GM19023 (cell line): ENCODE measurements around the gene ZNF90.
"Not testable (repeated sequence)": the region's sequence is repeated elsewhere in the genome, so short reads cannot be mapped to it uniquely, and the experiment has no call there.

Experiments
- ATAC-seq: cut with Tn5 transposase; IDR thresholded peaks from one replicate; pipeline ENCODE4 v1.9.1; 2021; ENCODE audit warnings: mild to moderate bottlenecking, moderate library complexity; ENCODE audit not compliant: unreplicated experiment

ZNF90 gene

GRCh38 chr19:20077791-20078463 lies at the start of gene ZNF90:
Gene ZNF90 (plus strand): TSS chr19:20078000. CDS start chr19:20078133, 133 bp downstream.
- ATAC-seq, result peak; percentile 94

- ATAC-seq, result no peak
These were observed 49.2 kb upstream of the ZNF90 start for GRCh38 chr19:20028611-20029010.

- ATAC-seq, result no peak
These were observed 41.9 kb upstream of the ZNF90 start for GRCh38 chr19:20035935-20036334.

GRCh38 chr19:20038358-20039202 lies 39.2 kb upstream of the ZNF90 start:
- no peak for ATAC-seq

- ATAC-seq, result peak; percentile 100
These were observed 38.5 kb upstream of the ZNF90 start, which contains the start of gene ZNF682 for GRCh38 chr19:20039203-20039723. Gene ZNF682 (minus strand): TSS chr19:20039505. CDS start chr19:20039345, 160 bp downstream.

GRCh38 chr19:20044663-20045062 lies 33.1 kb upstream of the ZNF90 start:
- ATAC-seq, result no peak

GRCh38 chr19:20045742-20046141 lies 32.1 kb upstream of the ZNF90 start:
- not testable (repeated sequence) for ATAC-seq

- peak; percentile 93 for ATAC-seq
These were observed 25.7 kb upstream of the ZNF90 start for GRCh38 chr19:20051841-20052768.

GRCh38 chr19:20058738-20059137 lies 19.1 kb upstream of the ZNF90 start:
- not testable (repeated sequence) for ATAC-seq

GRCh38 chr19:20060282-20060681 lies 17.5 kb upstream of the ZNF90 start:
- ATAC-seq, result no peak

- no peak for ATAC-seq
These were observed 10.9 kb upstream of the ZNF90 start for GRCh38 chr19:20066861-20067260.

- no peak for ATAC-seq
These were observed 9.9 kb upstream of the ZNF90 start for GRCh38 chr19:20067943-20068342.

- not testable (repeated sequence) for ATAC-seq
These were observed 9.2 kb upstream of the ZNF90 start for GRCh38 chr19:20068559-20068958.

GRCh38 chr19:20070691-20071090 lies 7.1 kb upstream of the ZNF90 start:
- ATAC-seq, result no peak

GRCh38 chr19:20072936-20073335 lies 4.9 kb upstream of the ZNF90 start:
- no peak for ATAC-seq

- ATAC-seq, result no peak
These were observed 806 bp downstream of the ZNF90 start for GRCh38 chr19:20078581-20079031.

- no peak for ATAC-seq
These were observed 1.7 kb downstream of the ZNF90 start for GRCh38 chr19:20079476-20079875.

GRCh38 chr19:20080656-20081055 lies 2.9 kb downstream of the ZNF90 start:
- ATAC-seq, result no peak

- ATAC-seq, result not testable (repeated sequence)
These were observed 4.5 kb downstream of the ZNF90 start for GRCh38 chr19:20082232-20082833.

GRCh38 chr19:20082876-20083275 lies 5.1 kb downstream of the ZNF90 start:
- not testable (repeated sequence) for ATAC-seq
